Adrenal gland (tissue), 5 donors: ENCODE results near the gene NRXN2.

Experiments
- CTCF ChIP-seq, 6 experiments: fragments of 450-650 bp in 4 of 6; fragments of 200-600 bp in 2 of 6; sonication (generic) in 1 of 6; IDR thresholded peaks; 1 replicate in 5 of 6; 2 replicates in 1 of 6; pipeline versions ENCODE4 v1.5.1 to v1.8.0; 2016 to 2021; ENCODE audit warnings: antibody characterized with exemption in 6 of 6, mild to moderate bottlenecking in 2 of 6, moderate library complexity in 1 of 6
- POLR2A ChIP-seq, 2 donors: fragments of 450-650 bp; IDR thresholded peaks; one replicate each; pipeline ENCODE4 v1.6.1; 2017; ENCODE audit warnings: antibody characterized with exemption in 2 of 2, mild to moderate bottlenecking in 2 of 2, moderate library complexity in 1 of 2
- donor health status: DM: no; HTN: no; CAD: no.

- TF ChIP-seq CTCF (IDR thresholded peaks at IDR 0.05) (peak in 5 of 6 experiments; percentile 30 to 56 (median 45)), POLR2A (IDR thresholded peaks at IDR 0.05) (no peak)
Observed at GRCh38 chr11:64649291-64649697, 73.7 kb downstream of the NRXN2 start.
